HepG2 (cell line): ENCODE data around the gene ESYT2. TPM values are rescaled to one million over a fixed set of nuclear protein-coding genes. Genes with fewer than 3 reads are reported as not detected.
A peak's percentile ranks its signal among the peaks of the same experiment; 100 is the strongest.

ENCODE experiments used
- ATAC-seq: fragments of 200-7000 bp; cut with Tn5 transposase; 3 replicates; pipeline ENCODE4 v1.9.1; 2020; ENCODE audit warnings: mild to moderate bottlenecking, moderate library complexity
- BruUV-seq: library from RNA; stranded (reverse); fragments of 400-500 nt; replicated peaks from 2 replicates; lab custom pipeline; 2021; lab: Mats Ljungman, UMichigan
- CTCF ChIA-PET: fragments of 300-600 bp; formaldehyde crosslinking; extraction: SDS; loops from one replicate; lab custom pipeline; 2021; ENCODE audit warnings: low total read pairs, inconsistent platforms, low intra/inter-chr PET ratio; lab: Yijun Ruan, JAX
- POLR2A ChIA-PET: fragments of 350-600 bp; sonication (Branson Sonifier 250); formaldehyde crosslinking; loops from one replicate; lab custom pipeline; 2020; ENCODE audit warnings: antibody characterized with exemption, inconsistent platforms; lab: Yijun Ruan, JAX
- DNase-seq: peaks from one replicate; pipeline ENCODE4 v3.0.0-alpha.2; 2015; ENCODE audit warnings: low spot score
- FAIRE-seq: peaks from 3 replicates; lab custom pipeline; 2011; peaks lifted over from hg19 to GRCh38; lab: Jason Lieb, UNC
- H2AFZ ChIP-seq: one replicate; pipeline ENCODE4 v1.6.1; 2011; ENCODE audit warnings: low read length, inconsistent platforms
- H3K27ac ChIP-seq: fragments of 300-600 bp; 3 replicates; pipeline ENCODE4 v1.8.0; 2011; ENCODE audit warnings: mixed run types, mild to moderate bottlenecking, mixed read lengths, low read length, inconsistent platforms; ENCODE audit not compliant: insufficient read depth; ENCODE audit errors: extremely low read length
- H3K27me3 ChIP-seq, 2 experiments: fragments of 200-600 bp in 1 of 2; 2 replicates in 1 of 2; 3 replicates in 1 of 2; pipeline versions ENCODE4 v1.6.0 to v1.8.0; 2011; ENCODE audit warnings: low read length in 2 of 2, mild to moderate bottlenecking in 2 of 2, moderate library complexity in 2 of 2, inconsistent platforms in 1 of 2; ENCODE audit not compliant: insufficient read depth in 2 of 2, control insufficient read depth in 1 of 2
- H3K36me3 ChIP-seq, 2 experiments: fragments of 200-600 bp in 1 of 2; replicated peaks in 1 of 2; 2 replicates in 1 of 2; 3 replicates in 1 of 2; pipeline versions ENCODE4 v1.5.1 to v1.8.0; 2011; ENCODE audit warnings: low read length in 2 of 2, inconsistent platforms in 1 of 2; ENCODE audit not compliant: insufficient read depth in 2 of 2, control insufficient read depth in 1 of 2
- H3K4me1 ChIP-seq: 2 replicates; pipeline ENCODE4 v1.5.1; 2012; ENCODE audit warnings: low read length, inconsistent platforms; ENCODE audit not compliant: insufficient read depth
- H3K4me2 ChIP-seq: 2 replicates; pipeline ENCODE4 v1.6.0; 2011; ENCODE audit warnings: low read depth, low read length, inconsistent platforms
- H3K4me3 ChIP-seq, 3 experiments: fragments of 200-600 bp in 1 of 3; sonication (generic), shearing (Covaris generic) in 1 of 3; replicated peaks in 1 of 3; 2 replicates each; pipeline ENCODE4 v1.5.1; 2011 to 2016; ENCODE audit warnings: low read length in 3 of 3, inconsistent platforms in 2 of 3, low read depth in 2 of 3, mild to moderate bottlenecking in 2 of 3, control low read depth in 1 of 3, mixed read lengths in 1 of 3; ENCODE audit not compliant: insufficient read depth in 1 of 3
- H3K79me2 ChIP-seq: one replicate; pipeline ENCODE4 v1.6.1; 2011; ENCODE audit warnings: low read length, inconsistent platforms; ENCODE audit not compliant: insufficient read depth
- H3K9ac ChIP-seq: 2 replicates; pipeline ENCODE4 v1.6.0; 2011; ENCODE audit warnings: mild to moderate bottlenecking, low read depth, low read length, inconsistent platforms; ENCODE audit not compliant: insufficient read depth
- H3K9me3 ChIP-seq: 2 replicates; pipeline ENCODE4 v1.5.1; 2012; ENCODE audit warnings: mild to moderate bottlenecking, low read length
- H4K20me1 ChIP-seq: 2 replicates; pipeline ENCODE4 v1.6.0; 2011; ENCODE audit warnings: inconsistent platforms, mild to moderate bottlenecking, low read length, moderate library complexity; ENCODE audit not compliant: insufficient read depth
- BCL6 ChIP-seq: IDR thresholded peaks from 2 replicates; pipeline ENCODE4 v1.6.1; 2016; ENCODE audit warnings: missing genetic modification reagents, missing compliant biosample characterization
- CEBPB ChIP-seq: IDR thresholded peaks from 2 replicates; pipeline ENCODE4 v1.6.1; 2011; ENCODE audit warnings: low read depth, low read length, improper control_type of control experiment, borderline replicate concordance
- HNRNPUL1 ChIP-seq: fragments of 200-400 bp; formaldehyde crosslinking; IDR thresholded peaks from 2 replicates; pipeline ENCODE4 v1.6.1; 2017; ENCODE audit warnings: low read depth, mild to moderate bottlenecking, low read length, moderate library complexity
- IRF2 ChIP-seq: IDR thresholded peaks from 2 replicates; pipeline ENCODE4 v1.6.1; 2018; ENCODE audit warnings: missing genetic modification reagents, missing compliant biosample characterization
- RFXANK ChIP-seq: IDR thresholded peaks from 2 replicates; pipeline ENCODE4 v1.6.1; 2016
- SP4 ChIP-seq: sonication (generic); formaldehyde crosslinking; IDR thresholded peaks from 2 replicates; pipeline ENCODE4 v1.8.1; 2023; ENCODE audit warnings: mild to moderate bottlenecking, missing genetic modification reagents
- TBX3 ChIP-seq: fragments of 450-650 bp; IDR thresholded peaks from 2 replicates; pipeline ENCODE4 v1.6.1; 2017; ENCODE audit warnings: antibody characterized with exemption, mild to moderate bottlenecking, inconsistent platforms, borderline replicate concordance
- WGBS: methylation state at CpG from one replicate; pipeline ENCODE4 v1.1.6; 2017; ENCODE audit warnings: low lambda C conversion rate; 5-methylcytosine and 5-hydroxymethylcytosine counted together
- in situ Hi-C: cut with HindIII; loops from 2 replicates; pipeline ENCODE4 v1.10.0; 2017; ENCODE audit warnings: low pct_unique_long_range_greater_than_20kb; ENCODE audit not compliant: extremely low pct_ligation_motif_present
- intact Hi-C: fragments of 100-400 bp; cut with micrococcal nuclease; formaldehyde crosslinking; loops from one replicate; pipeline ENCODE4 v1.10.0; 2022; ENCODE audit not compliant: unreplicated experiment
- polyA plus RNA-seq, 8 experiments: library from polyadenylated mRNA; depleted of rRNA in 3 of 8; stranded (reverse) in 7 of 8; unstranded in 1 of 8; fragments of >200 nt; fragmentation: Illumina TruSeq in 4 of 8; extraction: Trizol in 4 of 8; gene quantifications; 2 replicates each; pipeline versions ENCODE4 v1.2.1 to v1.2.3, GENCODE V29; 2011 to 2016; ENCODE audit warnings: low read depth in 4 of 8, missing spikeins in 1 of 8, mixed read lengths in 1 of 8; ENCODE audit not compliant: insufficient read depth in 1 of 8
- total RNA-seq, 5 experiments: library from RNA; depleted of rRNA; stranded (reverse); fragments of >200 nt; fragmentation: Illumina TruSeq; extraction: Trizol; gene quantifications; 2 replicates each; pipeline ENCODE4 v1.2.3, GENCODE V29; 2016; ENCODE audit warnings: low read depth in 1 of 5
- TF ChIP-seq, protein P1 (sequence below): sonication (generic); formaldehyde crosslinking; IDR thresholded peaks from 2 replicates; pipeline ENCODE4 v1.8.1; 2023; ENCODE audit warnings: mild to moderate bottlenecking, missing genetic modification reagents
- TF ChIP-seq, protein P2 (sequence below): sonication (generic); formaldehyde crosslinking; IDR thresholded peaks from 2 replicates; pipeline ENCODE4 v1.9.0; 2022; ENCODE audit warnings: missing genetic modification reagents, mild to moderate bottlenecking, borderline replicate concordance
- TF ChIP-seq, protein P3 (sequence below): sonication (generic); formaldehyde crosslinking; IDR thresholded peaks from 2 replicates; pipeline ENCODE4 v1.4.0; 2020; ENCODE audit warnings: mild to moderate bottlenecking, missing genetic modification reagents
- TF ChIP-seq, protein P4 (sequence below): sonication (generic); formaldehyde crosslinking; IDR thresholded peaks from 2 replicates; pipeline ENCODE4 v1.5.1; 2020; ENCODE audit warnings: mild to moderate bottlenecking, missing genetic modification reagents, borderline replicate concordance

Gene ESYT2
- total and polyA plus RNA-seq, 2 of the 13 experiments (the other 11 are each of a cell fraction or from before 2014, with no cell fraction given) = 28.5 to 37.3 TPM

DNA sequence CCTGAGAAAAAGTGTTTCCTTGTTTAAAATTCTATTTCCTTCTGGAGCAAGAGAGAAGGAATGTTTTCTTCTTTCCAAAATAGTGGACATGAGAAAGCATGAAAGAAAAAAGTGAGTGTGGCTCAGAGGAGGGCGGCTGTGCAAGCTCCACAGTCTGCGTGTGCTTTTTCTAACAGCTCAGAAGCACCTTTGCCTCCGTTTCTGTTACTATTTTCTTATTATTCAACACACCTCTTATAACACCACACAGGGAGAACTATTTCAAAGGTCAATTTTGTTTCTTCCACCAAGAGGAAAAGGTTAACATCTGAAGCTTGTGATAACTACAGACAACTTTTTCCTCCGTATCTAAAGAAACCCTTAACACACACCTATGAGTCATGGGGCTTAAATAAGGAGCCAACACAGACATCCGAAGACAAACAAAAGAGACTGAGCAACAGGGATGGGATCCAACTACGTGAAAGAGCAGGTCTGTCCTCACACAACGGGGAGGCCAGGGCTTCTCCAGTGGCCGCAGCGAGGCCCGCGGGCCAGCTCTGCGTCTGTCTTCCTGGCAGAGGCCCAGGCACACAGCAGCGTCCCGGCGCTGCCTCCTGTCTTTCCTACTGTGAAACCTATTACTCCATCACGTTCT is 88.5 kb downstream of the ESYT2 start (continued):
- TF ChIP-seq, protein P1, sequence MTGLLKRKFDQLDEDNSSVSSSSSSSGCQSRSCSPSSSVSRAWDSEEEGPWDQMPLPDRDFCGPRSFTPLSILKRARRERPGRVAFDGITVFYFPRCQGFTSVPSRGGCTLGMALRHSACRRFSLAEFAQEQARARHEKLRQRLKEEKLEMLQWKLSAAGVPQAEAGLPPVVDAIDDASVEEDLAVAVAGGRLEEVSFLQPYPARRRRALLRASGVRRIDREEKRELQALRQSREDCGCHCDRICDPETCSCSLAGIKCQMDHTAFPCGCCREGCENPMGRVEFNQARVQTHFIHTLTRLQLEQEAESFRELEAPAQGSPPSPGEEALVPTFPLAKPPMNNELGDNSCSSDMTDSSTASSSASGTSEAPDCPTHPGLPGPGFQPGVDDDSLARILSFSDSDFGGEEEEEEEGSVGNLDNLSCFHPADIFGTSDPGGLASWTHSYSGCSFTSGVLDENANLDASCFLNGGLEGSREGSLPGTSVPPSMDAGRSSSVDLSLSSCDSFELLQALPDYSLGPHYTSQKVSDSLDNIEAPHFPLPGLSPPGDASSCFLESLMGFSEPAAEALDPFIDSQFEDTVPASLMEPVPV (CRISPR knock-in tag) = no peak
- no peak for TF ChIP-seq SP4
- TF ChIP-seq RFXANK (CRISPR knock-in tag) = no peak
- no peak for TF ChIP-seq BCL6 (CRISPR knock-in tag)
- no peak for TF ChIP-seq TBX3

DNA sequence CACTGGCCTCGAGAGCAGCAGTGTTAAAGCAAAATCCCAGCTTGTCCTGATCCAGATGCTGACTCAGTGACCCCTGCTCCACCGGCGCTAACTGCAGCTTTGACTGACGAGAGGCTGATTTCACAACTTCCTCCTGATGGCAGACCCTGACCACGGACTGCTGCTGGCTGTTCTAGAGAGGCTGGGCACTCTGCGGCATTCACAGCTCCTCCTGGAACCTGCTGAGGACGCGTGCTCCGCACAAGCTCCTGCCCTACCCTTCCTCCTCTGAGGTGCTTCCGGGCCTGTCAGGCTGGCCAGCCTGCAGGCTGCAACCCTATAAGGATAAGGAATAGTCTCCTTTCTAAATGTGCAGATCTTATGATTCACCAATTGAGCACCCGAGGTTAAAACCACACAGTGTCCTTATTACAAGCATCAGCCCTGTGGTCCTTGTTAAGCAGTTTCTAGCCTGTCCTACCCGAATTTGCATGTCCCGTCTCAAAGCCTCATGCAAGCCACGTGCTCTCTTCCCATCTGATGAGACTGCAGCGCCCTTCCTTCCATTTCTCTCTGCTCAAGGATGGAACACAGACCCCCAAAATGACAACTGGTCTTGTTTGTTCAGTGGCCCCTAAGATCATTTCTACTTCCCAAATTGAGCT is 89.2 kb downstream of the ESYT2 start:
- POLR2A ChIA-PET = no interaction called here
- WGBS = 89% methylated on average over 13 of the region's 15 CpGs
- CTCF ChIA-PET = no interaction called here
- DNase-seq (no peak), ATAC-seq (no peak; the same call in 2 of the 3 replicates), FAIRE-seq (no peak)
- no peak overlapping the region for H2AFZ ChIP-seq
- no peaks in the 10 kb centered on the region for H3K79me2 ChIP-seq
- no peaks in the 10 kb centered on the region for H4K20me1 ChIP-seq
- no peaks in the 10 kb centered on the region for H3K27me3 ChIP-seq
- H3K4me3 ChIP-seq = no peak overlapping the region
- H3K9me3 ChIP-seq = no peaks in the 10 kb centered on the region
- intact Hi-C loops (no loop called here), in situ Hi-C loops (no loop called here)
- no peak overlapping the region for H3K9ac ChIP-seq
- H3K36me3 ChIP-seq = peaks cover 17 to 73% of the 10 kb centered on the region in 2 experiments
- no peak overlapping the region for H3K4me2 ChIP-seq
- no peaks in the 10 kb centered on the region for H3K4me1 ChIP-seq
- no TSS peak for BruUV-seq
- H3K27ac ChIP-seq = no peak overlapping the region
- TF ChIP-seq, protein P2, sequence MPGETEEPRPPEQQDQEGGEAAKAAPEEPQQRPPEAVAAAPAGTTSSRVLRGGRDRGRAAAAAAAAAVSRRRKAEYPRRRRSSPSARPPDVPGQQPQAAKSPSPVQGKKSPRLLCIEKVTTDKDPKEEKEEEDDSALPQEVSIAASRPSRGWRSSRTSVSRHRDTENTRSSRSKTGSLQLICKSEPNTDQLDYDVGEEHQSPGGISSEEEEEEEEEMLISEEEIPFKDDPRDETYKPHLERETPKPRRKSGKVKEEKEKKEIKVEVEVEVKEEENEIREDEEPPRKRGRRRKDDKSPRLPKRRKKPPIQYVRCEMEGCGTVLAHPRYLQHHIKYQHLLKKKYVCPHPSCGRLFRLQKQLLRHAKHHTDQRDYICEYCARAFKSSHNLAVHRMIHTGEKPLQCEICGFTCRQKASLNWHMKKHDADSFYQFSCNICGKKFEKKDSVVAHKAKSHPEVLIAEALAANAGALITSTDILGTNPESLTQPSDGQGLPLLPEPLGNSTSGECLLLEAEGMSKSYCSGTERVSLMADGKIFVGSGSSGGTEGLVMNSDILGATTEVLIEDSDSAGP (CRISPR knock-in tag) = 0 out of 2 replicates have a peak, but pooled peaks have one; percentile 18
- TF ChIP-seq, protein P3, sequence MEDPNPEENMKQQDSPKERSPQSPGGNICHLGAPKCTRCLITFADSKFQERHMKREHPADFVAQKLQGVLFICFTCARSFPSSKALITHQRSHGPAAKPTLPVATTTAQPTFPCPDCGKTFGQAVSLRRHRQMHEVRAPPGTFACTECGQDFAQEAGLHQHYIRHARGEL (CRISPR knock-in tag) = no peak
- TF ChIP-seq, protein P4, sequence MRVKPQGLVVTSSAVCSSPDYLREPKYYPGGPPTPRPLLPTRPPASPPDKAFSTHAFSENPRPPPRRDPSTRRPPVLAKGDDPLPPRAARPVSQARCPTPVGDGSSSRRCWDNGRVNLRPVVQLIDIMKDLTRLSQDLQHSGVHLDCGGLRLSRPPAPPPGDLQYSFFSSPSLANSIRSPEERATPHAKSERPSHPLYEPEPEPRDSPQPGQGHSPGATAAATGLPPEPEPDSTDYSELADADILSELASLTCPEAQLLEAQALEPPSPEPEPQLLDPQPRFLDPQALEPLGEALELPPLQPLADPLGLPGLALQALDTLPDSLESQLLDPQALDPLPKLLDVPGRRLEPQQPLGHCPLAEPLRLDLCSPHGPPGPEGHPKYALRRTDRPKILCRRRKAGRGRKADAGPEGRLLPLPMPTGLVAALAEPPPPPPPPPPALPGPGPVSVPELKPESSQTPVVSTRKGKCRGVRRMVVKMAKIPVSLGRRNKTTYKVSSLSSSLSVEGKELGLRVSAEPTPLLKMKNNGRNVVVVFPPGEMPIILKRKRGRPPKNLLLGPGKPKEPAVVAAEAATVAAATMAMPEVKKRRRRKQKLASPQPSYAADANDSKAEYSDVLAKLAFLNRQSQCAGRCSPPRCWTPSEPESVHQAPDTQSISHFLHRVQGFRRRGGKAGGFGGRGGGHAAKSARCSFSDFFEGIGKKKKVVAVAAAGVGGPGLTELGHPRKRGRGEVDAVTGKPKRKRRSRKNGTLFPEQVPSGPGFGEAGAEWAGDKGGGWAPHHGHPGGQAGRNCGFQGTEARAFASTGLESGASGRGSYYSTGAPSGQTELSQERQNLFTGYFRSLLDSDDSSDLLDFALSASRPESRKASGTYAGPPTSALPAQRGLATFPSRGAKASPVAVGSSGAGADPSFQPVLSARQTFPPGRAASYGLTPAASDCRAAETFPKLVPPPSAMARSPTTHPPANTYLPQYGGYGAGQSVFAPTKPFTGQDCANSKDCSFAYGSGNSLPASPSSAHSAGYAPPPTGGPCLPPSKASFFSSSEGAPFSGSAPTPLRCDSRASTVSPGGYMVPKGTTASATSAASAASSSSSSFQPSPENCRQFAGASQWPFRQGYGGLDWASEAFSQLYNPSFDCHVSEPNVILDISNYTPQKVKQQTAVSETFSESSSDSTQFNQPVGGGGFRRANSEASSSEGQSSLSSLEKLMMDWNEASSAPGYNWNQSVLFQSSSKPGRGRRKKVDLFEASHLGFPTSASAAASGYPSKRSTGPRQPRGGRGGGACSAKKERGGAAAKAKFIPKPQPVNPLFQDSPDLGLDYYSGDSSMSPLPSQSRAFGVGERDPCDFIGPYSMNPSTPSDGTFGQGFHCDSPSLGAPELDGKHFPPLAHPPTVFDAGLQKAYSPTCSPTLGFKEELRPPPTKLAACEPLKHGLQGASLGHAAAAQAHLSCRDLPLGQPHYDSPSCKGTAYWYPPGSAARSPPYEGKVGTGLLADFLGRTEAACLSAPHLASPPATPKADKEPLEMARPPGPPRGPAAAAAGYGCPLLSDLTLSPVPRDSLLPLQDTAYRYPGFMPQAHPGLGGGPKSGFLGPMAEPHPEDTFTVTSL = no peak
- no peak for TF ChIP-seq IRF2 (CRISPR knock-in tag)
- TF ChIP-seq HNRNPUL1 = no peak
- no peak for TF ChIP-seq CEBPB
